SK-N-SH treated with all-trans-retinoic acid at 6 μM for 48 hours (cell line): ENCODE data around the gene PTBP1.

Source experiments
- ARNTL ChIP-seq: fragments of 450-650 bp; formaldehyde crosslinking; IDR thresholded peaks from 2 replicates; pipeline ENCODE4 v1.5.0; 2020; ENCODE audit warnings: low read depth, mild to moderate bottlenecking, moderate library complexity, borderline replicate concordance
- GLIS3 ChIP-seq: fragments of 250-450 bp; sonication (Bioruptor Pico); IDR thresholded peaks from 2 replicates; pipeline ENCODE4 v1.5.0; 2020; ENCODE audit warnings: mild to moderate bottlenecking, moderate library complexity
- PATZ1 ChIP-seq: fragments of 250-450 bp; sonication (Bioruptor Pico); IDR thresholded peaks from 2 replicates; pipeline ENCODE4 v1.8.0; 2020; ENCODE audit warnings: mild to moderate bottlenecking, moderate library complexity, borderline replicate concordance
- POU6F1 ChIP-seq: fragments of 250-450 bp; sonication (Bioruptor Pico); IDR thresholded peaks from 2 replicates; pipeline ENCODE4 v1.8.0; 2021; ENCODE audit warnings: low read depth, mild to moderate bottlenecking, moderate library complexity, borderline replicate concordance
- SNAI2 ChIP-seq: fragments of 250-450 bp; sonication (Bioruptor Pico); IDR thresholded peaks from 2 replicates; pipeline ENCODE4 v1.5.0; 2020; ENCODE audit warnings: mild to moderate bottlenecking, moderate library complexity
- TOX ChIP-seq: fragments of 250-450 bp; sonication (Bioruptor Pico); IDR thresholded peaks from 2 replicates; pipeline ENCODE4 v1.8.0; 2021; ENCODE audit warnings: mild to moderate bottlenecking, moderate library complexity, borderline replicate concordance
- TSHZ2 ChIP-seq: fragments of 250-450 bp; sonication (Bioruptor Pico); IDR thresholded peaks from 2 replicates; pipeline ENCODE4 v1.5.0; 2020; ENCODE audit warnings: mild to moderate bottlenecking, moderate library complexity
- ZFP3 ChIP-seq: fragments of 250-450 bp; sonication (Bioruptor Pico); IDR thresholded peaks from 2 replicates; pipeline ENCODE4 v1.5.0; 2020; ENCODE audit warnings: mild to moderate bottlenecking, moderate library complexity
- ZFP30 ChIP-seq: fragments of 450-650 bp; formaldehyde crosslinking; IDR thresholded peaks from 2 replicates; pipeline ENCODE4 v1.5.0; 2022; ENCODE audit warnings: mild to moderate bottlenecking, moderate library complexity
- ZNF565 ChIP-seq: fragments of 450-650 bp; formaldehyde crosslinking; conservative IDR thresholded peaks from 2 replicates; pipeline ENCODE4 v1.5.0; 2020; ENCODE audit warnings: low read depth, mild to moderate bottlenecking, moderate library complexity

- TF ChIP-seq TSHZ2 (CRISPR knock-in tag) (no peak), ZFP3 (CRISPR knock-in tag) (no peak), TOX (CRISPR knock-in tag) (no peak), PATZ1 (CRISPR knock-in tag) (no peak), ZNF565 (no peak), ZFP30 (CRISPR knock-in tag) (no peak), ARNTL (CRISPR knock-in tag) (no peak), POU6F1 (CRISPR knock-in tag) (no peak), GLIS3 (CRISPR knock-in tag) (no peak), SNAI2 (CRISPR knock-in tag) (no peak)
These were observed 16.2 kb downstream of the PTBP1 start for GRCh38 chr19:813219-814151.
